LHCN-M2 (cell line): ENCODE results near the gene CST9L. TPM values are rescaled to one million over a fixed set of nuclear protein-coding genes. Genes with fewer than 3 reads are reported as not detected.
A peak's percentile ranks its signal among the peaks of the same experiment; 100 is the strongest.

Experiments used
- DNase-seq: peaks from one replicate; pipeline ENCODE4 v3.0.0-alpha.2; 2012; ENCODE audit warnings: low read depth
- total RNA-seq: library from RNA; depleted of rRNA; stranded (reverse); fragments of >200 nt; gene quantifications from 2 replicates; pipeline ENCODE4 v1.2.3, GENCODE V29; 2014

Gene CST9L
- total RNA-seq, 1 experiment from 2014 or later = not detected

- DNase-seq = no peak
These were observed 20.7 kb downstream of the CST9L start for GRCh38 chr20:23547613-23548012.

- DNase-seq = no peak
These were observed 21.7 kb downstream of the CST9L start for GRCh38 chr20:23546435-23547144.

- DNase-seq = no peak
These were observed 24.2 kb downstream of the CST9L start for GRCh38 chr20:23544133-23544532.

- DNase-seq = no peak
These were observed 25.5 kb downstream of the CST9L start for GRCh38 chr20:23542801-23543200.

GRCh38 chr20:23541776-23542175, 26.5 kb downstream of the CST9L start:
- no peak for DNase-seq

- no peak for DNase-seq
These were observed 27.0 kb downstream of the CST9L start for GRCh38 chr20:23541330-23541729.

GRCh38 chr20:23540624-23541023, 27.7 kb downstream of the CST9L start:
- DNase-seq = no peak

- DNase-seq = no peak
These were observed 31.3 kb downstream of the CST9L start for GRCh38 chr20:23537030-23537429.

GRCh38 chr20:23536328-23536974, 31.8 kb downstream of the CST9L start:
- no peak for DNase-seq

GRCh38 chr20:23534801-23535593, 33.3 kb downstream of the CST9L start:
- no peak for DNase-seq

GRCh38 chr20:23533161-23533560, 35.1 kb downstream of the CST9L start:
- no peak for DNase-seq

- no peak for DNase-seq
These were observed 35.8 kb downstream of the CST9L start for GRCh38 chr20:23532533-23532932.

- DNase-seq = no peak
These were observed 37.2 kb downstream of the CST9L start for GRCh38 chr20:23530937-23531567.

- DNase-seq = peak; percentile 3
These were observed 39.3 kb downstream of the CST9L start for GRCh38 chr20:23528867-23529431.

- DNase-seq = no peak
These were observed 41.4 kb downstream of the CST9L start for GRCh38 chr20:23526850-23527249.

- no peak for DNase-seq
These were observed 44.1 kb downstream of the CST9L start for GRCh38 chr20:23524146-23524545.

- no peak for DNase-seq
These were observed 48.1 kb downstream of the CST9L start for GRCh38 chr20:23520185-23520584.

GRCh38 chr20:23519556-23519955, 48.7 kb downstream of the CST9L start:
- no peak for DNase-seq

- DNase-seq = no peak
These were observed 50.6 kb downstream of the CST9L start for GRCh38 chr20:23517719-23518118.

- DNase-seq = no peak
These were observed 52.9 kb downstream of the CST9L start for GRCh38 chr20:23515250-23515939.

GRCh38 chr20:23514848-23515247, 53.4 kb downstream of the CST9L start:
- DNase-seq = no peak
